Effector memory CD8-positive, alpha-beta T cell (primary cell): ENCODE measurements around the gene IL17F.
A peak's percentile ranks its signal among the peaks of the same experiment; 100 is the strongest.

ENCODE experiments used
- ATAC-seq: fragments of 150-1000 bp; cut with Tn5 transposase; replicated peaks from 2 replicates; pipeline ENCODE4 v1.10.0; 2021; ENCODE audit warnings: mild to moderate bottlenecking, moderate library complexity
- DNase-seq, 3 experiments: peaks; one replicate each; pipeline ENCODE4 v3.0.0; 2021
- H3K27ac Mint-ChIP-seq, 2 donors: one replicate each; pipeline ENCODE4 v1.8.0; 2022; ENCODE audit warnings: mild to moderate bottlenecking in 2 of 2, mixed read lengths in 2 of 2, moderate library complexity in 2 of 2
- H3K27me3 Mint-ChIP-seq, 2 donors: one replicate each; pipeline ENCODE4 v1.8.0; 2022; ENCODE audit warnings: mixed read lengths in 2 of 2
- H3K36me3 Mint-ChIP-seq: one replicate; pipeline ENCODE4 v1.8.0; 2022; ENCODE audit warnings: mild to moderate bottlenecking, moderate library complexity, mixed read lengths; ENCODE audit not compliant: insufficient read depth
- H3K4me1 Mint-ChIP-seq, 2 donors: one replicate each; pipeline ENCODE4 v1.8.0; 2022; ENCODE audit warnings: low read depth in 2 of 2, mixed read lengths in 2 of 2
- H3K4me3 Mint-ChIP-seq, 2 donors: one replicate each; pipeline ENCODE4 v1.8.0; 2022; ENCODE audit warnings: mild to moderate bottlenecking in 2 of 2, mixed read lengths in 2 of 2, moderate library complexity in 2 of 2
- H3K9me3 Mint-ChIP-seq, 2 donors: one replicate each; pipeline ENCODE4 v1.8.0; 2022; ENCODE audit warnings: mixed read lengths in 2 of 2
- total RNA-seq, 9 experiments: gene quantifications; one replicate each; lab custom pipeline; 2026; lab: John Stamatoyannopoulos, UW

IL17F gene
- total RNA-seq: 0 to 7.4 (median 0) reads per million in 9 experiments

DNA sequence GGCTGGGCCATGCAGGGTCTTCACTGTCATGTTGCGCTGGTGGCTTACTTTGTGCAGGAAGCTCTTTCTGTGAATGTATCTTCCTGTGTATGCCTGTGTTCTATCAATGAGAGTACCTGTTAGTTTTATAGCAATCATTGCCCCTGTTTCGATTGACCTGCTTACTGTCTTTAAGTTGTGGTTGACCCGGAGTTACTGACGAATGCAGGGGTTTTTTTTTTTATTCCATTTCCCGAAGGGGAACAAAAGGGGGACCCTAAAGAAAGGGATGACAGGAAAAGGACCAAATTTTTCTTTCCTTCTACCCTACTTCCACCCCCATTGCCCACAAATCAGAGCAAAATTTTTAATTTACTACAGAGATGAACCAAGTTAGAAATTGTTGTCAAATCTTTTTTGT is at the start of gene IL17F:
Gene IL17F, minus strand, starts transcription at position 101 of the 400 bp plus-strand sequence. Its CDS starts 71 bp downstream, at position 30.
- H3K9me3 Mint-ChIP-seq: no peaks in the 10 kb centered on the region
- H3K4me3 Mint-ChIP-seq: no peak within 1 kb of the TSS
- no peak for ATAC-seq
- H3K27ac Mint-ChIP-seq: no peak within 1 kb of the TSS
- no peak for DNase-seq
- no peaks in the 10 kb centered on the region for H3K4me1 Mint-ChIP-seq
- H3K36me3 Mint-ChIP-seq: peaks cover 5% of the 10 kb centered on the region
- peaks cover 44 to 82% of the 10 kb centered on the region in 2 donors for H3K27me3 Mint-ChIP-seq

DNA sequence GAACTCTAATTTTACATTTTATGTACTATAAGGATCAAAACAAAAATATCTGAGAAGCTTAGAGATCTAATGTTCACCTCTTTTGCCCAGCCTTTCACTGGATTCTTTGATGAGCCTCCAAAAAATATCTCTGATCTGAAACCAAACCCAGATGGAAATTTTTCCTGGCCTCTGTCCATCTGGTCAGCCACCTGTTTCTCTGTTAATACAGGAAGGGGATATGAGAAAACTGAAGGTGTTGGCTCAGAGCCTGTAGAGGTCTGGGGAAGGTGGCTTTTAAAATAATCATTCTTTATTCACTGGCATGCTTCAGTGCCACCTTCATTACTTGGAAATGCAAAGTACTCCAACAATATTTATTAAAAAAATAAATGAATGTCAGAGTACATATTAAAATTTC is 48.8 kb upstream of the IL17F start:
- H3K4me1 Mint-ChIP-seq: peaks cover 9 to 31% of the 10 kb centered on the region in 2 donors
- no peak overlapping the region for H3K4me3 Mint-ChIP-seq
- no peaks in the 10 kb centered on the region for H3K9me3 Mint-ChIP-seq
- ATAC-seq (no peak), DNase-seq (no peak)
- H3K27ac Mint-ChIP-seq: no peak overlapping the region
- H3K36me3 Mint-ChIP-seq: peaks cover 2% of the 10 kb centered on the region
- no peaks in the 10 kb centered on the region for H3K27me3 Mint-ChIP-seq

DNA sequence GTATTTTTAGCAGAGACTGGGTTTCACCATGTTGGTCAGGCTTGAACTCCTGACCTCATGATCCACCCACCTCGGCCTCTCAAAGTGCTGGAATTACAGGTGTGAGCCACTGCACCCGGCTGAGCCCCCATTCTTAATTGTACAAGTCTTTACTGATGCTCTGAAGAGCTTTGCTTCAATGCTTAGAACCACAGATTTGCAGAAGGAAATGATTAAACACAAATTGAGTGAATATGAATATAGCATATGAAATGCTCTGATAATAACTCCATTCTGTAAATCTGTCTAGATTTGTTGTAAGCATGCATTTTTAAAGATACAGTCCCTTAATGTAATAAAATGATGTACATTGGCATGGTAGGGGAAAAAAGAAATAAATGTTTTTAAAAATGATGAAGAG is 44.5 kb upstream of the IL17F start:
- peaks cover 6 to 9% of the 10 kb centered on the region in 2 donors for H3K4me1 Mint-ChIP-seq
- peak overlapping the region in 1 of 2 donors; percentile 60 for H3K27ac Mint-ChIP-seq
- H3K27me3 Mint-ChIP-seq: no peaks in the 10 kb centered on the region
- no peak overlapping the region for H3K4me3 Mint-ChIP-seq
- ATAC-seq: no peak
- no peaks in the 10 kb centered on the region for H3K36me3 Mint-ChIP-seq
- no peak for DNase-seq
- H3K9me3 Mint-ChIP-seq: no peaks in the 10 kb centered on the region

DNA sequence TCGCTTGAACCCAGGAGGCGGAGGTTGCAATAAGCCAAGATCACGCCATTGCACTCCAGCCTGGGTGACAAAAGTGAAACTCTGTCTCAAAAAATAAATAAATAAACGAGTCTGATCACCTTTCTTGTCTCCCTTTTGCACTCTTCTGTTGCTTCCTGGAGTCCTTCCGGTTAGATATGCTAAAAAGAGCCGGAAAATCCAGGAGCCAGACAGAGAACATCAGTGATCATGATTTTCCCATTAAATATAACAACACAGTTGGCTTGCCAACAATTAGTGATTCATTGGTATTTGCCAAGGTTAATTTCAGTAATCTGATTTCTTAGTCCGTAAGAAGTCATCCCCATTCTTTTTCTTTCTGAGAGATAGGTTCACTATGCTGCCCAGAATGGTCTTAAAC is 43.9 kb upstream of the IL17F start:
- DNase-seq: no peak
- Mint-ChIP-seq H3K27ac (no peak overlapping the region), H3K27me3 (no peaks in the 10 kb centered on the region), H3K36me3 (no peaks in the 10 kb centered on the region), H3K4me1 (peaks cover 10% of the 10 kb centered on the region in 2 donors), H3K9me3 (no peaks in the 10 kb centered on the region), H3K4me3 (no peak overlapping the region)
- no peak for ATAC-seq

DNA sequence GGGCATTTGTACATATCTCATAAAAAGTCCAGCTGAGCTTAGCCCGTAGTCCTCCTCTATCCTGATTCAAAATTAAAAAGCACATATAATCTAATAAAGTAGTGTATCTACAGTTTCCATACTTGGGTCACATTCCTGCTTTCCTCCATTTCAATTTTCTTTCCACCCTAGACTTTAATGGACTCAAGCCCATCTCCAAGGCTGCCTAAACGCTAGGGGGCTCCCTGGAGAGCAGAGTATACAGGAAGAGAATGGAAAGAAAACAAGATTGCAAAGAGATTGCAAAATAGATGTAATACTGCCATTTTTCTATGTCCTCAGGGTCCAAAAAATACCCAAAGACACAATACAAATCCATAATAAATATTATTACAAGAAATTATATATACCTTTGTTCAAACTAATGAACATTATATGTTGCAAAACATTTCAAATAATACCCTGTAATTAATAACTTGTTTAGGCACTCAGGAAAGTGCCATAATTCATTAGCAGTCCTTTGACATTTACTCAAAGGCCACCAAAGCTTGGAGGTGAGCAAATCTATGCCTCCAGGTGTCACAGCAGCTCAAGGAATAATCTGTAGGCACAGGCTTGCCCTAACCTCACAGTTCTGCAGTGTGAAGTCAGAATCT is 42.6 kb upstream of the IL17F start:
- H3K27me3 Mint-ChIP-seq: no peaks in the 10 kb centered on the region
- peak; percentile 38 to 42 (median 39) for DNase-seq
- peak overlapping the region in 1 of 2 donors; percentile 70 for H3K27ac Mint-ChIP-seq
- no peaks in the 10 kb centered on the region for H3K9me3 Mint-ChIP-seq
- ATAC-seq: no peak
- peak overlapping the region; percentile 10 to 22 for H3K4me3 Mint-ChIP-seq
- peaks cover 15 to 18% of the 10 kb centered on the region in 2 donors for H3K4me1 Mint-ChIP-seq
- H3K36me3 Mint-ChIP-seq: peaks cover 7% of the 10 kb centered on the region

DNA sequence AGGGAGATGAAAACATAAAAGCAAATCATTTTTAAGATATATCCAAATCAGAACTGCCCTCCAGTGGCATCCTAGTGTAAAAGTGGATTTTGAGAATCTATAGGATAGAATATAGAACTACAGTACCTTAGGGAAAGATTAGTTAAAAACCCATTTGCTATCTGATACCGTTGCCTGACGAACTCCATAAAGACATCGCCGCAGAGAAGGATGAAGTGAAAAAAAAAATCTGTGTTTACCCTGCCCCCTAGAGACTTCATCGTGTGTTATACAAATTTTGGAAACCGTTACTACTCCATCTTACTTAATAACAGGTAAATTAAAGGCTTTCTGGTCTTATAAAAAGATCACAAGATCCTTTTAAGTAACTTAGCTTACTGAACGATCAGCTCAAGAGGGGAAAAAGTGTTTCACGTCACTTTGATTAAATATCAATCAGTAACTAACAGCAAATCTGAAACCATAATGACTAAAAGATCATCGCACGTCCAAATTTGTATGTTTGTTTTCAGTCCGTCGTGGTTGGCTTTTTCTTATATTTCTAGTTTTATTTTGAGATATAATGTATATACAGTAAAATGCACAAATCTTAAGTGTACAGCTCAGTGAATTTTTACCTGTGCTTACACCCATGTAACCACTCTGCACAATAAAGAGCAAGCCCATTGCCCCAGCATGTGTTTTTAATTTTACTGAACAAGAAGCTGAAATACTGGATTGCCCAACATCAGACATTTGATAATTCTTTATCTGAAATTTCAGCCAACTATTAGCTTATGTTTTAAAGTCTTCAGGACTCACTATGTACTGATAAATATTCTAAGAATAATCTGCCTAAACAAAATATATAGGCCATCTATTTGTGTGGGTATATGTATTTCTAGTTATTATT is 41.1 kb upstream of the IL17F start:
- H3K9me3 Mint-ChIP-seq: no peaks in the 10 kb centered on the region
- H3K4me1 Mint-ChIP-seq: peaks cover 15 to 20% of the 10 kb centered on the region in 2 donors
- peak in 1 of 3 experiments; percentile 10 for DNase-seq
- H3K4me3 Mint-ChIP-seq: no peak overlapping the region
- peaks cover 20% of the 10 kb centered on the region for H3K36me3 Mint-ChIP-seq
- peak overlapping the region in 1 of 2 donors; percentile 70 for H3K27ac Mint-ChIP-seq
- no peaks in the 10 kb centered on the region for H3K27me3 Mint-ChIP-seq
- peak; percentile 35 for ATAC-seq

DNA sequence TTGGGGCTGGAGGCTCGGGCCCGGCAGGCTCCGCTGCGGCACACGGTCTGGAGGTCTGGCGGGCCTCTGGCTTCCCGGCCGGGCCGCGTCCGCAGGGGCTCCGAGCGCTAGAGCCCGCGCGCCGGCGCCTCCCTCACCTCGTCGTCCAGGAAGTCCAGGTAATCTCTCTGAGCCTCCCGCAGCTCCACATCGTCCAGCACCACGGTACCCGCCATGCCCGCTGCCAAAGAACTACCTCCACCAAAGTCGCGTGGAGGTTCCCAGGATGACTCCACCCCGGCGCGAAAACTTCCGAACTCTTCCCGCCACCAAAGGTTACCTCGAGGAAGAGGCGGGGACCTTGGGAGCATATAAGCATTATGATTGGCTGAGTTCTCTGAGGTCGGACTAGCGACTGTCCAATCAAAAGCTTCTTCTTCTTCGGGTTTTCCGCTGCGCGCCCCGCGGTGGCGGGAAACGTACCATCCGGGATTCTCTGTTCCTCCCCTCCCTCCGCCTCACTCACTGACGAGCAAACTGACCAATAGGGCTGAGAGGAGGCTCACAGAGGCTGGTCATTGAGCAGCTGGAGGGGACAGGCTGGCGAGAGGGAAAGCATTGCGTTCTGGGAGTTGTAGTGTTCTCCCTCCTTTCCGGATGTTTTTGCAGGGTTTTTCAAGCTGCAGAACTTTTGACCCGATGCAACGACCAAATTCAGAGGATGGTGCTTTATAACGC is 40.3 kb upstream of the IL17F start, which contains the start of gene MCM3:
Gene MCM3, minus strand, starts transcription at position 283 of the 717 bp plus-strand sequence. Its CDS starts 68 bp downstream, at position 215.
- Mint-ChIP-seq H3K27me3 (no peaks in the 10 kb centered on the region), H3K4me1 (peaks cover 15 to 24% of the 10 kb centered on the region in 2 donors), H3K36me3 (peaks cover 27% of the 10 kb centered on the region), H3K4me3 (no peak within 1 kb of the TSS), H3K9me3 (no peaks in the 10 kb centered on the region), H3K27ac (peak within 1 kb of the TSS in 1 of 2 donors; percentile 15)
- ATAC-seq (peak; percentile 95), DNase-seq (peak; percentile 92 to 93 (median 93))

DNA sequence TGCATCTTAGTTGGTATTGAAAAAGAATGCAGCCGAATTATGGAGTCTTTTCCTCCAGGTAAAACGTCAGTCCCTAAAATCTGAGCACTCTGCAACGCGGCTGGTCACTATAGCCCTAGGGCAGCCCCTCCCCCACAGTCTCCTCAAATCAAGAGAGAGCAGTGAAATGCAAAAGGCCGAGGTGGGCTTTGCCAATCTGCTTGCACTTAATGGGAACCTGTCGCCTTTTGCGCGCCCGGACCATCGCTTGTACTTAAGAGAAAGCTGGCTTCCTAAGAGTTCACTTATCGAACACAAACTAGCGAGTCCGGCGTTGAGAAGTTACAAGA is 39.8 kb upstream of the IL17F start:
- Mint-ChIP-seq H3K27ac (no peak overlapping the region), H3K27me3 (no peaks in the 10 kb centered on the region), H3K4me3 (no peak overlapping the region), H3K36me3 (peaks cover 33% of the 10 kb centered on the region), H3K4me1 (peaks cover 15 to 24% of the 10 kb centered on the region in 2 donors), H3K9me3 (no peaks in the 10 kb centered on the region)
- no peak for ATAC-seq
- DNase-seq: no peak

DNA sequence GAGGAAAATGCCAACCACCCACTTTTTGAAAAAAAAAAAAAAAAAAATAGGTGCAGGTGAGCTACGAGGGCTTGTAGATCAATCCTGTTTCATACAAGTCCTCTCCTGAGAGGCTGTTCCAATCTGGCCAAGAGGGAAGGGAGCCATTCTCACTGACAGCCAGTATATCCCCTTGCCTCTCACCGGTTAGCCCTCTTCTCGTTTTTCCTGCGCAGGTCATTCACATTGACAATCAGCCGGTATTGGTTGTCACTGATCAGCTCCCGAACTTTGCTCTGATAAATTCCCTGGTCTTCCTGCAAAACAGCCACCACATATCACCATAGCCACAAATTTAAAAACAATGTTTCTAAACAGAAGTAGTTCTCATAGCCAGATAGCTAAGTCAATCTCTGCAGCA is 38.8 kb upstream of the IL17F start:
- no peak for DNase-seq
- Mint-ChIP-seq H3K4me3 (no peak overlapping the region), H3K27me3 (no peaks in the 10 kb centered on the region), H3K4me1 (peaks cover 19 to 24% of the 10 kb centered on the region in 2 donors), H3K27ac (peak overlapping the region in 1 of 2 donors; percentile 15), H3K36me3 (peaks cover 34% of the 10 kb centered on the region), H3K9me3 (no peaks in the 10 kb centered on the region)
- no peak for ATAC-seq

DNA sequence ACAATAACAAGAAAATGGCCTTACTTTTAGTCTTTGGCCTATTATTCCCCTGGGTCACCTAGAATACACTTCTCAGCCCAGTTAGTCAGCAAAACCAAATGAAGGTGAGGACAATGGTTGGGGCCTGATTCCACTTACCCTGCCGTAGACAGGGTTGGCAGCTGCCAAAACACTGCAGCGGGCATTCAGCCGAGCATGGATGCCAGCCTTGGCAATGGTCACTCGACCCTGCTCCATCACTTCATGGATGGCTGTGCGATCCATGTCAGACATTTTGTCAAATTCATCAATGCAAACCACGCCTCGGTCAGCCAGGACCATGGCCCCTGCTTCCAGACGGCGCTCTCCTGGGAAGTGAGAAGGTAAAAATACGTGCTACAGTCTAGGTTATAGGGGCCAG is 31.8 kb upstream of the IL17F start:
- H3K4me3 Mint-ChIP-seq: no peak overlapping the region
- no peak for ATAC-seq
- peak overlapping the region in 1 of 2 donors; percentile 35 for H3K27ac Mint-ChIP-seq
- no peaks in the 10 kb centered on the region for H3K9me3 Mint-ChIP-seq
- DNase-seq: no peak
- H3K4me1 Mint-ChIP-seq: peaks cover 3 to 10% of the 10 kb centered on the region in 2 donors
- H3K36me3 Mint-ChIP-seq: peaks cover 64% of the 10 kb centered on the region
- no peaks in the 10 kb centered on the region for H3K27me3 Mint-ChIP-seq

DNA sequence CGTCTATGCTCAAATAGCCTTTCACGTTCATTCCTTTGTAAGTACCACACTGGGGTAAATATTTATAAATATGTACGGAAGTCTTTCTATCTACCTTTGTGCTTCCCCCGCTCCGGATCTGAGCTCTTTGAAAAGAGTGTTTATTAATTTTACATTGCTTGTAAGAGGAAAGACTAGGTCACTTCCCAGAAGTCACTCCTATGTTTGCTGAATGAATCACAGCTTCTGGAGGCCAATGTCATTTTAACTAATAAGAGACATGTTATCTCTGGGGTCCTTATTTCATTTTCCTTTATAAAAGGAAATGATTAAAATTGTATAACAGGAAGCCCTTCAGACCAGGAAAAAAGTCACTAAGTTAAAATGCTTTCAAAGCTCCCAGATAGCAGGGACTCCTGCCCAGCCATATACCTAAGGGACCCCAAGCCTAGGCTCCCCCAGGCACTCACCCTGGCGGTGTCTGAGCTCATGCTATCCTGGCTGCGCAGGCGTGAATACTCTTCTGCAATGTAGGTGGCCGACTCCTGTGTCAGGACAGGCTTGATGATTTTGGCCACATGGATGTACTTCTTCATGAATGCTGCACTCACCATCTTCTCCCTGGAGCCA is 27.7 kb upstream of the IL17F start:
- Mint-ChIP-seq H3K36me3 (peaks cover 75% of the 10 kb centered on the region), H3K27me3 (no peaks in the 10 kb centered on the region), H3K4me1 (peaks cover 0 to 12% of the 10 kb centered on the region in 2 donors), H3K27ac (peak overlapping the region in 1 of 2 donors; percentile 66), H3K9me3 (no peaks in the 10 kb centered on the region), H3K4me3 (no peak overlapping the region)
- ATAC-seq: no peak
- DNase-seq: no peak

DNA sequence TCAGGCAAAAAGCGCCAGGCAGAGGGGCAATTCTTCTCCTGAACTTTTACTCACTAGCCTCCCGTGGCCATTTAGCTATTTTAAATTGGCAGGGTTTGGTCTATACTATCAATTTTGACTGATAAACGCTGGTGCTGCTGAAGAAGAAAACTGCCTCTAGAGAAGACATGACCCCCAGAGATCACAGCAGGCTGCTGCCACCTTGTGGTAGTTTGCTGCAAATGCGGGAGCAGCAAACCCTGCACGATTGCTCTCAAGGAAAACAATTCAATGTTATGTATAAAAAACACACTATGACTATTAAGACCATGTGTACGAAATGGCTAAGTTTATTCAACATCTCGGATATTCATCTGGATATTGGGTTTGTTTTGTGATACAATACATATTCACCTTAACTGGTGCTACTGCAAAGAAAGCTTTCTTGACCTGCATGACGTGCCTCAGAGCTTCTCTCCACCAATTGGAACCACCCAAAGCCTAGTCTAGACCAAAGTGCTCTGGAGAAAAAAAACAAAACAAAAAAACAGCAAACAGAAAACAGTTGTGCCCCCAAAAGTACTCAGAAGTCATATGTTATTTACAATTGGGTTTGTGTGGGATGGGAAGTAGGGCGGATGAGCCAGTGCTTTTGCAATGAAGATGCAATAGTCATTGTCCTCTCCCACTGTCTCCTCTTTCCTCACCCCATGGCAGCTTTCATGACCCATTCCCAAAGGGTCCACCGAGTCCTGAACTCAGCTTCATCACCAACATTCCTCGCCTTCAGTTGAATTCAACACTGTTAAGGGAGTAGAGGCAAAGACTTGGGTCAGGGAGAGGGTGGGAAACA is 19.6 kb upstream of the IL17F start:
- peaks cover 58% of the 10 kb centered on the region for H3K36me3 Mint-ChIP-seq
- H3K4me3 Mint-ChIP-seq: no peak overlapping the region
- peaks cover 0 to 4% of the 10 kb centered on the region in 2 donors for H3K4me1 Mint-ChIP-seq
- H3K27ac Mint-ChIP-seq: no peak overlapping the region
- H3K9me3 Mint-ChIP-seq: no peaks in the 10 kb centered on the region
- DNase-seq: peak; percentile 63 to 71 (median 68)
- no peaks in the 10 kb centered on the region for H3K27me3 Mint-ChIP-seq
- ATAC-seq: peak; percentile 89
